HG03095 (cell line): ENCODE measurements around the gene TSPEAR.

ENCODE experiments used
- ATAC-seq: cut with Tn5 transposase; IDR thresholded peaks from one replicate; pipeline ENCODE4 v1.9.1; 2021; ENCODE audit warnings: moderate library complexity; ENCODE audit not compliant: unreplicated experiment

TSPEAR gene

DNA sequence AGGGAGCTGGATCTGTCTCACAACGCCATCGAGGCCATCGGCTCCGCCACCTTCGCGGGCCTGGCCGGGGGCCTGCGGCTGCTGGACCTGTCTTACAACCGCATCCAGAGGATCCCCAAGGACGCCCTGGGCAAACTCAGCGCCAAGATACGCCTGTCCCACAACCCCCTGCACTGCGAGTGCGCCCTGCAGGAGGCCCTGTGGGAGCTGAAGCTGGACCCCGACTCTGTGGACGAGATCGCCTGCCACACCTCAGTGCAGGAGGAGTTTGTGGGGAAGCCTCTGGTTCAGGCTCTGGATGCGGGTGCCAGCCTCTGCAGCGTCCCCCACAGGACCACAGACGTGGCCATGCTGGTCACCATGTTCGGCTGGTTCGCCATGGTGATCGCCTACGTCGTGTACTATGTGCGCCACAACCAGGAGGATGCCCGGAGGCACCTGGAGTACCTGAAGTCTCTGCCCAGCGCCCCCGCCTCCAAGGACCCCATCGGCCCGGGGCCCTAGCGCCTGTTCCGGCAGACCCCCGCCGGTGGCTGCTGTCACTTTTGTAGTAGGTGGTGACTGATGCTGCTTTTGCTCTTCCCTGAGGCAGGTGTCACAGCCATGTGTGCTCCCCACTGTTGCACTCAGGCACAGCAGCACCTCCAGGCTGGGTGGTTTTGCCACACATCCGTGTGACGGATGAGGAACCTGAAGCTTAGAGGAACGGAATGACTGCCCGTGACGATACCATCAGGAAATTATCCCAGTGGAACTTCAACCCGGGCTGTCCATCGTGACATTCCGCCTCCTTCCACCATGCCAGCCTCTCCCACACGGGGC lies 254.2 kb downstream of the TSPEAR start:
- ATAC-seq: no peak

DNA sequence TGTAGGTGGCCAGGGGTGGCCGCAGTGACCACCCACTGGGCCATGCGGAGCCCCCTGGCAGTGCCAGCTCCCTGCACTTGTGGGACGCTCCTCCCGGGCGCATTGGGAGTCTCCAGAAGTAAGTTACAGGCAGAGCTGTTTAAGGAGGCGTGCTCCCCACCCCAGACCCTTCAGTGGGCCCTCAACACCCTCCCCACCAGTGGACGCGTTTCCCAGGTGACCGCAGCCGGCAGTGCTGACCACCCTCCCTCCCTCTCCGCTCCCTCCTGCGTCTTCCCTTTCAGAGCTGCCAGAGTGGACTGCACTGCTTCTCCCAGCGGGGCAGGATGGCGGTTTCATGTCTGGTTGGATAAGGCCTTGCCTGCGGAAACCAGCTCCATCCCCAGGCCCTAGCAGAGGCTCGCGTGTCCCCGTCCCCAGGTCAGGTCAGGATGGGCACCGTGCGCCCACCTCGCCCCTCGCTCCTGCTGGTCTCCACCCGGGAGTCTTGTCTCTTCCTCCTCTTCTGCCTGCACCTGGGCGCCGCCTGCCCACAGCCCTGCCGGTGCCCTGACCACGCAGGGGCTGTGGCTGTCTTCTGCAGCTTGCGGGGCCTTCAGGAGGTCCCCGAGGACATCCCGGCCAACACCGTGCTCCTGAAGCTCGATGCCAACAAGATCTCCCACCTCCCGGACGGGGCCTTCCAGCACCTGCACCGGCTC lies 255.0 kb downstream of the TSPEAR start:
- no peak for ATAC-seq

DNA sequence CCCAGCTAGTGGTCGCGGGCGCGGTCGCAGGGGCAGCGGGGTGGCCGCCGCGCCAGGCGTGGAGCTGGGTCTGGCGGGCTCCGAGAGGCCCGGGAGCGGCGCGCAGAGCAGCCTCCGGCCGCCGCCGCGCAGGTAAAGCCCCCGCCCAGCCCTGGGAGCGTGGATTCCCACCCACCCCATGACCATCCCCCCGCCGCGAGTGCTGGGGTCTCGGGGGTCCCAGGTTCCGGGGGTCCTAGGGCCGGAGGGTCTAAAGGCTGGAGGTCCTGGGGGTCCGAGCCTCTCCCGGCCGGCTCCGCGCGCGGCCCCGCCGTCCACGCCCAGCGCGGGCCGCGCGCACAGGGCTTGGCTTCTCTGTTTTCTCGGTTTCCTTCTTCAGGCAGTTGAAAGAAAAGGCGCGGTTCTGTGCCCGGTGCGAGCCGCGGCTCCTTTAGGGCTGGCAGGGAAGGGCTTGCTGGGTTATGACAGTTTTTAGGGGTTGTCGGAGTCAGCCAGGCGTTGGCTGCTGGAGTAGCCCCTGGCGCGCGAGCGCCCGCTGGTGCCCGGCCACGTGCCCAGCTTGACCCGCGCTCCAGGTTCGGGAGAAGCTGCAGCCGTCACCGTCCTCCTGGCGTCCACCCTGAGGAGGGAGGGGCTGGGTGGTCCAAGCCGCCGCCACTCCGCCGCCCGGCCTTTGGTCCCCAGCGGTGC lies 255.7 kb downstream of the TSPEAR start:
- no peak for ATAC-seq

DNA sequence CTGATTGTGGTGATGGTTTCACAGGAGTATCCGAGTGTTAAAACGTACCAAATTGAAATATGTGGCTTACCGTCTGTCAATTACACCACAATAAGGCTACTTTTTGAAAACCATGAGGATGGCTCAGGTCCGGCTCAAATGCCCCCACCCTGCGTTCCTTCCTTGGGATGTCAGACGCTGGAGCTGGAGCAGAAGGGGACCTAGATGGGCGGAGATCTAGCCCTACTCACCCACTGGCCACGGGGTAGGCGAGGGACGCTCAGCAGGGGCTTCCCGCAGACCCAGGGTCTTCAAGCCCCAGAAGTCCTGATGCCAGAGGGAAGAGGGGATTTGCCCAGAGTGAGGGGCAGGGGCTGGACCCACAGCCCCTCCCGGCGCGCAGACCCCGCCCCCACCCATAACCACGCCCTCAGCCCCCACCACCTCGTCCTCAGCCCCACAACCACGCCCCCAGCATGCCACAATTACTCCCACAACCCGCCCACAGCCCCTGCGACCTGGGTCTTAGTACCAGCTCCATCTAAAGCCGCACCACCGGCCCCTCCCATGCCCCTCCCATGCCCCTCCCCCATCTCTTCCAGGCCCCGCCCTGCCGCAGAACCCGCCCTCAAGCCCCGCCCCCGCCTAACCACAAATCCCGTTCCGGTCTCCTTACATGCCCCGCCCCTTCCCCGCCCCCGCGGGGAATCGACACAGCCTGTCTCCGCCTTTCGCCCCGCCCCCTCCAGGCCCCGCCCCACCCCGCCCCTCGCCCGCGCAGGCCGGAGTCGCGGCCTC lies 256.4 kb downstream of the TSPEAR start, which contains the start of gene LRRC3:
LRRC3 (plus strand) TSS at position 764 of the 777 bp plus-strand sequence. CDS start 1,135 bp downstream, outside the sequence.
- no peak for ATAC-seq

DNA sequence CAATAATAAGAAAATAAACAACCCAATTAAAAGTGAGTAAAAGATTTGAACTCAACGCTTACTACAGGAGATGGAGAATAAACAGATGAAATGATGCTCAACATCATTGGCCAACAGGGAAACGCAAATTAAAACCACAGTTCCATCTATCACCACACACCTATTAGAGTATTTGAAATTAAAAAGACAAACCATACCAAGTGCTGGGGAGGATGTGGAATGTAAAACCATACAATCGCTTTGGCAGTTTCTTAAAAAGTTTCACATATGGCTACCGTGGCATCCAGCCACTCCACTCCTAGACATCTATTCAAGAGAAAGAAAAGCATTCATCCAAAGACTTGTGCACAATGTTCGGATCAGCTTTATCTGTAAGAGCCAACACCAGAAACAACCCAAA lies 257.3 kb downstream of the TSPEAR start:
- ATAC-seq: no peak

DNA sequence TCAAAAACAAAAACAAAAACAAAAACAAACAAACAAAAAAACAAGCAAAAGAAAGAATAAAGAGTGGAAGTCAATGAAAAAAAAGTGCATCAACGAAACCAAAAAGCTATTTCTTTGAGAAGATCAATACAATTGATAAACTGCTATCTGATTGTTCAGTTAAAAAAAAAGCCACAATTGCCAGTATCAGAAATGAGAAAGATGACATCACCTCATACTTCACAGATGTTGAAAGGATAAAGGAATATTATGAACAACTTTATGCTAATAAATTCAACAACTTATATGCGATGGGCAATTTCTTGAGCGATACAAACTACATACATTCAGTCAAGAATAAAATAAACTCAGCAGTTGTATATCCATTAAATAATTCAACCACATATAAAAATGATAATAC lies 258.3 kb downstream of the TSPEAR start:
- no peak for ATAC-seq

DNA sequence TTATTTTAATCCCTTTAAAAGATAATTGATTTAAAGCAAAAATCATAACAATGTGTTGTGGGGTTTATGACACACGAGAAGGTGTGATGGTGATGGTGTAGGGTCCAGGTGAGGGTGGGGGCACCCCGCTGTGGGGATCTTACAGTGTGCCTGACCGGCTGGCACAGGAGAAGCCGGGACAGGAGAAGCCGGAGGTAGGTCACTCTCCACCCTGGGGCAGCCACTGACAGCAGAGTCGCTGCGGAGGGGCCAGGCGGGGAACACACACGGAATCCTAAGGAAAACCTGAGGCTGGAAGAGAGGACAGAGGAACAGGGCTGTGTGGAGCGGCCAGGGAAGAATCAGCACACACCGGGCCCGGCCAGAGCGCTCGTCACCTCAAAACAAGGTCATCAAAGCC lies 260.4 kb downstream of the TSPEAR start:
- ATAC-seq: no peak

DNA sequence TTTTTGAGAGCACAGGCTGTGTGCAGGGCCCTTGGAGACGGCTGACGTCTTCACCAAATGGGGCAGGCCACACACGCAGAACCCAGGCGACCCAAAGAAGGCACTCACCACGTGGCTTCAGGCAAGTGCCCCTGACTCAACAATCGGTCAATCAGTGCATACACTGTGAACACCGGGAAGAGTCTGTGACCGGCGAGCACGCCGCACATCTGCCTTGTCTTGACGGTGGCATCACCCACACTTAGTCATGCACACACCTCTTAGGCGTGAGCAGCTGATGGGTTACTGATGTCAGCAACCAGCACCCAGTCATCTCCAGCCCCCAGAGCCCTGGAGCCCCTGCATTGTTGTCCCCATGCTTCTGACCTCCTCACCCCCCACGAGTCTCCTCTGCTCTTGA lies 261.0 kb downstream of the TSPEAR start:
- no peak for ATAC-seq

DNA sequence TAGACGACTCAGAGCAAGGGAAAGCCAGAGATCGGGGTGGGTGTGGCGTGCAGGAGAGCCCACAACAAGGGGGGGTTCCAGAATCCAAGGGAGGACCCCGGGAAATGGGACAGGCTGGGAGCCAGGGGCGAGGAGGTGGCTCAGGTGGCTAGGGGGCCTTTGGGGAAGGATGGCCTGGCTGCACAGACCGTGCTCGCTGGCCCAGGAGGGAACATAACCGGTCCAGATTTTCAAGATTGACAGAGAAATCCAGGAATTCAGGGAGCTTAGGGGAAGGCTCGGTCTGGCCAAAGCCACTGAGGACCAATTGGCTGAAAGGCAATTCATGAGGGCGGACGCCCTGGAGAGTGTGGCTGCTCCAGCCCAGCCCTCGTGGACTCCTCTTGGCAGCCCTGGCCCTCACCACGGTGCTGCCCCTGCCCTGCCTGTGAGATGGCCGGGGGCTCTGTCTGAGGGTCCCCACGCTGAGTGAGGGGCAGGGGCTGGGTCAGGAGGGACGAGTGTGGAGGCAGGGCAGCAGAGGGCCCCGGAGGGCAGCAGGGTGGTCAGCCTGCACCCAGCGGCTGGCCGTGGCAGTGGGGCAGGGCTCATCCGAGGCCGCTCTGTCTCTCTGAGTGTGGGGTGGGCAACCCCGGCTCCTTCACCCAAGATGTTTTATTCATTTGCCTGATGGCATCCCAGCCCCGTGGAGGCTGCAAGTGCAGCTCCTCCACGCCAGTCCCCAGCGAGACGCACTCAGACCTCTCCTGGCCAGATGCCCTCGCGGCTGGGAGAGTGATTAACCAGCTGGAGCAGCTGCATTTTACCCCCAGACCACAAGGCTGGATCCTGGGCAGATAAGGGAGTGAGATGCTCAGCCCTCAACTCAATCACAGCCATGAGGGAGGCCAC lies 261.7 kb downstream of the TSPEAR start:
- no peak for ATAC-seq

DNA sequence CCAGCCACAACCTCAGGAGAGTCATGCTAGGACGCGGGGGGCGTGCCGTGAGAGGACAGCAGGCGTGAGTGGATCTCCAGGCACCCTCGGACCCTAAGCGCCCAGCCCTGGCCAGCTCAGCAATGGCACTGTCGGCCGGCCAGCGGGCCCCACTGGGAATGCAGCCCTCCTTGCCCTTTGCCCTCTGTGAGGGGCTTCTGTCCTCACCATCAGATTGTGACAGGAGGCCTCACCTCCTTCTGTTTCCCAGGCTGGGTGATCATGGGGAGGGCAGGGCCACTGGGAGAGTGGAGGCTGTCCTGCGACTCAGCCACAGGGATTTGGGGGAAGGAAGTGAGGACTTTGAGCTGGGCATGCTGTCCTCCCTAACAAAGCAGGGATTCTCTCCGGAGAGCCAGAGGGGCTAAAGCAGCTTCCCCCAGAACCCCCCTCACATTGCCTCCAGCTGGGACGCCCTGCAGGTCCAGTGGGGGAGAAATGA lies 262.7 kb downstream of the TSPEAR start:
- no peak for ATAC-seq
